Left kidney (tissue), 2 donors: Measurements from ENCODE around the gene DNAJC4. TPM values are rescaled to one million over a fixed set of nuclear protein-coding genes. Genes with fewer than 3 reads are reported as not detected.
"Not testable (repeated sequence)": the region's sequence is repeated elsewhere in the genome, so short reads cannot be mapped to it uniquely, and the experiment has no call there.

Experiments
- DNase-seq: peaks from one replicate; pipeline ENCODE4 v3.0.0-alpha.2; 2013
- polyA plus RNA-seq: library from polyadenylated mRNA; unstranded; fragments of 120-200 nt; gene quantifications from one replicate; pipeline ENCODE4 v1.2.1, GENCODE V29; 2013; ENCODE audit not compliant: insufficient read length

Gene DNAJC4
- polyA plus RNA-seq, 1 donor, result 53.4 TPM

GRCh38 chr11:64244107-64244506, 13.8 kb downstream of the DNAJC4 start:
- no peak for DNase-seq

GRCh38 chr11:64244966-64245365, 14.6 kb downstream of the DNAJC4 start:
- DNase-seq, result no peak

- DNase-seq, result no peak
Observed at GRCh38 chr11:64245401-64245796, 15.1 kb downstream of the DNAJC4 start.

- no peak for DNase-seq
Observed at GRCh38 chr11:64245797-64246620, 15.7 kb downstream of the DNAJC4 start.

GRCh38 chr11:64246621-64246870, 16.2 kb downstream of the DNAJC4 start:
- DNase-seq, result not testable (repeated sequence)

GRCh38 chr11:64246871-64247728, 16.8 kb downstream of the DNAJC4 start, which contains the start of gene PPP1R14B:
TSS of gene PPP1R14B (minus strand) at chr11:64246943. CDS start at chr11:64246673, 270 bp downstream.
- no peak for DNase-seq

- no peak for DNase-seq
Observed at GRCh38 chr11:64247729-64248531, 17.6 kb downstream of the DNAJC4 start.

GRCh38 chr11:64248578-64248977, 18.2 kb downstream of the DNAJC4 start:
- DNase-seq, result no peak

- DNase-seq, result no peak
Observed at GRCh38 chr11:64249038-64249437, 18.7 kb downstream of the DNAJC4 start.

- DNase-seq, result no peak
Observed at GRCh38 chr11:64249563-64250414, 19.4 kb downstream of the DNAJC4 start.

GRCh38 chr11:64250415-64251015, 20.2 kb downstream of the DNAJC4 start:
- no peak for DNase-seq

- DNase-seq, result no peak
Observed at GRCh38 chr11:64251016-64251752, 20.8 kb downstream of the DNAJC4 start, which contains the start of gene PLCB3. TSS of gene PLCB3 (plus strand) at chr11:64251530. CDS start at chr11:64251650, 120 bp downstream.

- DNase-seq, result no peak
Observed at GRCh38 chr11:64251753-64252002, 21.3 kb downstream of the DNAJC4 start.

- DNase-seq, result no peak
Observed at GRCh38 chr11:64252003-64252872, 21.9 kb downstream of the DNAJC4 start.

- DNase-seq, result no peak
Observed at GRCh38 chr11:64253043-64253442, 22.7 kb downstream of the DNAJC4 start.

- no peak for DNase-seq
Observed at GRCh38 chr11:64253481-64253880, 23.1 kb downstream of the DNAJC4 start.

- DNase-seq, result no peak
Observed at GRCh38 chr11:64254326-64254725, 24.0 kb downstream of the DNAJC4 start.

- DNase-seq, result no peak
Observed at GRCh38 chr11:64255135-64256128, 25.1 kb downstream of the DNAJC4 start.
